Colonic mucosa (tissue), 4 donors: ENCODE data around the gene QPRT. TPM values are rescaled to one million over a fixed set of nuclear protein-coding genes. Genes with fewer than 3 reads are reported as not detected.

ENCODE experiments used
- DNase-seq: peaks from one replicate; pipeline ENCODE4 v3.0.0-alpha.2; 2020
- H3K27ac ChIP-seq: fragments of 200-600 bp; one replicate; pipeline ENCODE4 v1.8.0; 2021
- H3K27me3 ChIP-seq: fragments of 200-600 bp; one replicate; pipeline ENCODE4 v1.8.0; 2021
- H3K36me3 ChIP-seq: fragments of 200-600 bp; one replicate; pipeline ENCODE4 v1.8.0; 2021
- H3K4me1 ChIP-seq: fragments of 200-600 bp; one replicate; pipeline ENCODE4 v1.8.0; 2021; ENCODE audit warnings: mild to moderate bottlenecking
- H3K4me3 ChIP-seq: fragments of 200-600 bp; one replicate; pipeline ENCODE4 v1.8.0; 2021
- H3K9ac ChIP-seq, 2 donors: one replicate each; pipeline ENCODE4 v1.7.0; 2013; ENCODE audit warnings: control low read depth in 2 of 2, low read depth in 2 of 2, low read length in 2 of 2
- H3K9me3 ChIP-seq: fragments of 200-600 bp; one replicate; pipeline ENCODE4 v1.8.0; 2021
- intact Hi-C: fragments of 100-400 bp; cut with DNase I; formaldehyde crosslinking; loops from one replicate; pipeline ENCODE4 v1.14.1; 2022
- total RNA-seq, 2 donors: library from RNA; stranded (reverse); fragmentation: NEBNext Ultra II Directional in 1 of 2; extraction: Animal tissue kit (Norgen Biotek cat#: 25700) in 1 of 2; gene quantifications; one replicate each; pipeline ENCODE4 v1.2.1, GENCODE V29; 2021
- TF ChIP-seq, protein P1 (sequence below): fragments of 200-600 bp; IDR thresholded peaks from one replicate; pipeline ENCODE4 v1.8.0; 2022; ENCODE audit warnings: antibody characterized with exemption, mild to moderate bottlenecking
- donor health status: healthy.
- donor health status: DM: no; HTN: no; CAD: no.
- donor health status: DM: no; HTN: no; CAD: no.

QPRT gene
- total RNA-seq, 2 donors from 2014 or later: 54.7 to 102 TPM

DNA sequence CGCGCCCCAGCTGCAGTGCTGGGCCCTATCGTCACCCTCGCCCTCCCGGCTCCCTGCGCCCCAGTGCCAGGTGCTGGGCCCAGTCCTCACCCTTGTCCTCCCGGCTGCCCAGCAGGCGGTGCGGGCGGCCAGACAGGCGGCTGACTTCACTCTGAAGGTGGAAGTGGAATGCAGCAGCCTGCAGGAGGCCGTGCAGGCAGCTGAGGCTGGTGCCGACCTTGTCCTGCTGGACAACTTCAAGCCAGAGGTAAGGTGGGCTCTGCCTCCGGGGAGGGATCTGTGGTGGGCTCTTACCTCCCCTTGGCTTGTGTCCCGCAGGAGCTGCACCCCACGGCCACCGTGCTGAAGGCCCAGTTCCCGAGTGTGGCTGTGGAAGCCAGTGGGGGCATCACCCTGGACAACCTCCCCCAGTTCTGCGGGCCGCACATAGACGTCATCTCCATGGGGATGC lies 17.9 kb downstream of the QPRT start:
- intact Hi-C loops: loop anchor here (10.0 kb wide), 1 partner anchor 158 kb away; no protein-coding TSS in a partner anchor
- Histone ChIP-seq H3K9ac (no peak overlapping the region), H3K4me1 (no peaks in the 10 kb centered on the region), H3K9me3 (no peaks in the 10 kb centered on the region), H3K27me3 (no peaks in the 10 kb centered on the region), H3K4me3 (no peak overlapping the region), H3K36me3 (no peaks in the 10 kb centered on the region), H3K27ac (no peak overlapping the region)
- DNase-seq: no peak
- TF ChIP-seq, protein P1, sequence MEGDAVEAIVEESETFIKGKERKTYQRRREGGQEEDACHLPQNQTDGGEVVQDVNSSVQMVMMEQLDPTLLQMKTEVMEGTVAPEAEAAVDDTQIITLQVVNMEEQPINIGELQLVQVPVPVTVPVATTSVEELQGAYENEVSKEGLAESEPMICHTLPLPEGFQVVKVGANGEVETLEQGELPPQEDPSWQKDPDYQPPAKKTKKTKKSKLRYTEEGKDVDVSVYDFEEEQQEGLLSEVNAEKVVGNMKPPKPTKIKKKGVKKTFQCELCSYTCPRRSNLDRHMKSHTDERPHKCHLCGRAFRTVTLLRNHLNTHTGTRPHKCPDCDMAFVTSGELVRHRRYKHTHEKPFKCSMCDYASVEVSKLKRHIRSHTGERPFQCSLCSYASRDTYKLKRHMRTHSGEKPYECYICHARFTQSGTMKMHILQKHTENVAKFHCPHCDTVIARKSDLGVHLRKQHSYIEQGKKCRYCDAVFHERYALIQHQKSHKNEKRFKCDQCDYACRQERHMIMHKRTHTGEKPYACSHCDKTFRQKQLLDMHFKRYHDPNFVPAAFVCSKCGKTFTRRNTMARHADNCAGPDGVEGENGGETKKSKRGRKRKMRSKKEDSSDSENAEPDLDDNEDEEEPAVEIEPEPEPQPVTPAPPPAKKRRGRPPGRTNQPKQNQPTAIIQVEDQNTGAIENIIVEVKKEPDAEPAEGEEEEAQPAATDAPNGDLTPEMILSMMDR: no peak

DNA sequence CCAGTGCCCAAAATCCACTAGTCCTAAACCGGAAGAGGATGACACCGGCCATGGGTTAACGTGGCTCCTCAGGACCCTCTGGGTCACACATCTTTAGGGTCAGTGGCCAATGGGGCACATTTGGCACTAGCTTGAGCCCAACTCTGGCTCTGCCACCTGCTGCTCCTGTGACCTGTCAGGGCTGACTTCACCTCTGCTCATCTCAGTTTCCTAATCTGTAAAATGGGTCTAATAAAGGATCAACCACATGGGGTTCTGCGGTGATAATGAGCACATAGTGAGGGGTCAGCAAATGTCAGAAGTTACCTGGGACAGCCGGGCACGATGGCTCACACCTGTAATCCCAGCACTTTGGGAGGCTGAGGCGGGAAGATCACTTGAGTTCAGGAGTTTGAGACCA lies 18.4 kb downstream of the QPRT start:
- Histone ChIP-seq H3K36me3 (no peaks in the 10 kb centered on the region), H3K27ac (no peak overlapping the region), H3K4me1 (no peaks in the 10 kb centered on the region), H3K9ac (no peak overlapping the region), H3K9me3 (no peaks in the 10 kb centered on the region), H3K4me3 (no peak overlapping the region), H3K27me3 (no peaks in the 10 kb centered on the region)
- no peak for DNase-seq
- intact Hi-C loops: loop anchor here (10.0 kb wide), 1 partner anchor 157 kb away; no protein-coding TSS in a partner anchor
- TF ChIP-seq, protein P1: no peak

DNA sequence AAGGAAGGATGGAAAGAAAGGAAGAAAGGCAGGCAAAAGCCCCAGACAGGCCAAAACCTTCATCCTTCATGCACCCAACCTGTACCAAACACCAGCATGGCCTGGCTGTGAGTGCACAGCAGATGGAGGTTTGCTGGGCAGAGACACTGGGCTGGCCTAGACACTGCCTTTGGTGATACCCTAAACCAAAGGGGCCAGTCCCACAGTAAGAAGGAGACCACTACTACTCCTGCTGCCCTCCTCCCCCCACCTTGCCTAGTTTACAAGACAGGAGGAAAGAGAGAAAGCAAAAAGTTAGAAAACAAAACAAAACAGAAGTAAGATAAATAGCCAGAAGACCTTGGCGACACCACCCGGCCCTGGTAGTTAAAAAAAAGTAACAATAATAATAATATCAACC lies 19.1 kb downstream of the QPRT start:
- no peak for DNase-seq
- TF ChIP-seq, protein P1: no peak
- intact Hi-C loops: loop anchor here (10.0 kb wide), 1 partner anchor 157 kb away; no protein-coding TSS in a partner anchor

DNA sequence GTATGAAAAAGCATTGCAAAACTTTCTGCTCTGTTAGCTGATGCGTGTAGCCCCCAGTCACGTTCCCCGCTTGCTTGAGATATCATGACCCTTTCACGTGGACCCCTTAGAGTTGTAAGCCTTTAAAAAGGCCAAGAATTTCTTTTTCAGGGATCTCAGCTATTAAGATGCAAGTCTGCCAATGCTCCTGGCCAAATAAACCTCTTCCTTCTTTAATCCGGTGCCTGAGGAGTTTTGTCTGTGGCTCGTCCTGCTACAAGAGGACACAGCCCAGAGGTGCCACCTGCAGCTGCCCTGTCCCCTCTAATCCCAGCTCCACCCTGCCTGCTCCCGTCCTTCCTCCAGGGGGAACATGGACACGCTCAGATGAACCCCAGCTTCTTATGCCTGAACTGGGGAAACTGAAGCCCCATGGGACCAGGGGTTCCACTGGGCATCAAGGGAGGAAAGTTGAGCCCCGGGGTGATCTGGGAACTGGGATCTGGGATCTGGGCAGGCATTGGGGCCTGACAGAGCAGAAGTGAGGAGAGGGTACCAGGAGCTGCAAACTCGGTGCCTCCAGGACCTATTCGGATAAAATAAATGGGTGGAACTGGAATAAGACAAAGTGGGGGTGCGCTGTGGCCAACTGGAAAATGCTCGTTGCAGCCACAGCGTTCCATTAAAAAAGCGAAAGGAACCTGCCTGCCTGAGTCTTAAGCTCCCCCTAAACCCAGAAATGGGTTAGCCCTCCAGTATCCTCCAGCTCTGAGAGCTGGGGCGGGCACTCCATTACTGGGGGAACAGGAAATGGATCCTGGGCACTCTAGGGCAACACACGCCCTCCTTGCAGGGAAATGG lies 19.7 kb downstream of the QPRT start:
- Histone ChIP-seq H3K4me1 (no peaks in the 10 kb centered on the region), H3K27ac (no peak overlapping the region), H3K36me3 (no peaks in the 10 kb centered on the region), H3K27me3 (no peaks in the 10 kb centered on the region), H3K4me3 (no peak overlapping the region), H3K9me3 (no peaks in the 10 kb centered on the region), H3K9ac (no peak overlapping the region)
- DNase-seq: no peak
- TF ChIP-seq, protein P1: no peak
- intact Hi-C loops: loop anchor here (10.0 kb wide), 1 partner anchor 156 kb away; no protein-coding TSS in a partner anchor

More for the DNA sequence above, 19.1 kb downstream of the QPRT start:
- Histone ChIP-seq H3K4me1 (no peaks in the 10 kb centered on the region), H3K9ac (no peak overlapping the region), H3K36me3 (no peaks in the 10 kb centered on the region), H3K4me3 (no peak overlapping the region), H3K27me3 (no peaks in the 10 kb centered on the region), H3K27ac (no peak overlapping the region), H3K9me3 (no peaks in the 10 kb centered on the region)

DNA sequence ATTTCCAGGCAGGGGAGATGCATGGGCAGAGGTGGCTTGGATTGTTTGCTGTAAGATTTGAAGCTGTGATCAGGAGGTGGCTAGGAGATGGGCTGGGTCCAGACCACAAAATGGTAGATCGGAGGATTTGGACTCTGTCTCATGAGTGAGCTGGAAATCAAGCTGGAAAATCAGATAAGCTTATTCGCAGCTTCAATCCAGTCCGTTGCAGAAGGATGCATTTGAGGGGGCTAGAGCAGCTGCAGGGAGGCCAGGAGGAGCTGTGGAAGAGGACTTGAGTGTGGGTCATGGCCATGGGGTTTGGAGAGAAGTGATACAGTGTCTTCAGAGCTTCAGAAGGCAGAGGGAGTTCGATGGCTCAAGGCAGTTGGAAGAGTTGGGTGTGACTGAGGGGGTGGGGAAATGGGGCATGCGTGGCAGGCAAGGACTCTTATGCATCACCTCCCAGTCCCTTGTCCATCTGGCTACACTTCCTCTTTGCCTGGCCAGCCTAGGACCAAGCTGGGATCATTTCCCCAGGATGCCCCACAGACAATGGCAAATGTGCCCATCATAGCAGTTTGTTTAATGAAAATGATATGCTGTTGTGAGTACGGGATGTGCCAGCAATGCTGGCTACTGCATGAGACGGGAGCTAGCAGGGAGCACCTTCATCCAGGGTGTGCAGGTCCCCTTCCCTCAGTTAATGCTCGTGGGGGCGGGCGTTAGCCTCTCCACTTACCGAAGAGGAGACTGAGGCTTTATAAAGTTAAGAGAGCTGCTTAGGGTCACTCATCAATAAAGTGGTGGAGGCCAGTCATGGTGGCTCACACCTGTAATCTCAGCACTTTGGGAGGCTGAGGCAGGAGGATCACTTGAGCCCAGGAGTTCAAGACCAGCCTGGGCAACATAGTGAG lies 20.6 kb downstream of the QPRT start:
- DNase-seq: no peak
- no peaks in the 10 kb centered on the region for H3K36me3 ChIP-seq
- H3K27ac ChIP-seq: no peak overlapping the region
- no peaks in the 10 kb centered on the region for H3K27me3 ChIP-seq
- TF ChIP-seq, protein P1: no peak
- H3K4me3 ChIP-seq: no peak overlapping the region
- no peak overlapping the region for H3K9ac ChIP-seq
- H3K4me1 ChIP-seq: no peaks in the 10 kb centered on the region
- no peaks in the 10 kb centered on the region for H3K9me3 ChIP-seq
- intact Hi-C loops: loop anchor here (5.0 to 10.0 kb wide), 2 partner anchors 155 to 323 kb away; partner anchors contain the start of gene C16orf92
